Dedifferentiated amniotic fluid mesenchymal stem cell (primary cell): Measurements from ENCODE around the gene SLC8A3.

Source experiments
- DNase-seq: peaks from one replicate; pipeline ENCODE4 v3.0.0-alpha.2; 2016; ENCODE audit errors: extremely low spot score

The SLC8A3 gene

GRCh38 chr14:69997849-69998248 lies 190.9 kb downstream of the SLC8A3 start:
- no peak for DNase-seq

DNA sequence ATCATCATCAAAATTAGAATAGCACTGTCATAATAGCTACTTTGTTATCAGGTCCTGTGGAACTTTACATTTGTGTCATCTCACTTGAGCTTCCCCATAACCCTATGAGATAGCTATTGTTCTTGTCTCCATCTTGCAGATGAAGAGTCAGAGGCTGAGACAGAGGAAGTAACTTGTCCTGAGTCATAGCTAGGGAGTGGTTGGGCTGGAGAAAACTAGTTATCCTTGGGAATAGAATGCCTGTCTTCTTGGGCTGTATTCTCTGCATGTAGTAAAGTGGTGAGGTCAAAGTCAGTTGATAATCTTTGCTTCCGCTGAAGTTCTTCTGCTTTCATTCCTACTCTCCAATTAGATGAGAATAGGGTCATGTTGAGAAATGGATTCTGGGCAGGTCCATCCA lies 192.5 kb downstream of the SLC8A3 start:
- no peak for DNase-seq
